ENCODE data around the gene KRTAP5-4.

Gene KRTAP5-4

GRCh38 chr11:1572197-1573076 is 49.5 kb downstream of the KRTAP5-4 start, which contains the start of gene DUSP8:
Gene DUSP8 (minus strand): TSS chr11:1572271. CDS start chr11:1565826, 6,445 bp downstream.
- peak; percentile 88 to 92 for DNase-seq (ENCODE audit: low read depth in 2 of 2)

- no peak for DNase-seq (ENCODE audit: low read depth in 2 of 2)
Measured at GRCh38 chr11:1571760-1572196, 50.2 kb downstream of the KRTAP5-4 start.
